ENCODE results near the gene CASTOR1.

Gene CASTOR1

DNA sequence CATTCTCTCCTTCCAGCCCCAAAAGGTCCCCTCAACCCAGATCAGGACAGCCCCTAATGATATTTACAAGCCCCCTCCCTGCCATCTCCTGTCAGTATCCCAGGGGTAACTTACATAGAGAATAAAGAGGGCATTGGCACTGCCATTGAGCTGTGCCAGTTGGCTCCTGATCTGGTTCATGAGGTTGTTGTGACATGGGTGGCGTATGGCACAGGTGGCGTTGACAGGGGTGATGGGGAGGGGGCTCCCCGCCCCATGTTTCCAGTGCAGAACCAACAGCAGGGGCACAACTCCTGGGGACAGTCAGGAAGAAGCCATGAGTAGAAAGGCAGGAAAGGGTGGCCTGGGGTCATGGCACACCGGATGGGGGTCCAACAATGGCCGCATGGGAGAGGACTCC is 44.7 kb downstream of the CASTOR1 start:
- DNase-seq (ENCODE audit: low spot score): no peak

DNA sequence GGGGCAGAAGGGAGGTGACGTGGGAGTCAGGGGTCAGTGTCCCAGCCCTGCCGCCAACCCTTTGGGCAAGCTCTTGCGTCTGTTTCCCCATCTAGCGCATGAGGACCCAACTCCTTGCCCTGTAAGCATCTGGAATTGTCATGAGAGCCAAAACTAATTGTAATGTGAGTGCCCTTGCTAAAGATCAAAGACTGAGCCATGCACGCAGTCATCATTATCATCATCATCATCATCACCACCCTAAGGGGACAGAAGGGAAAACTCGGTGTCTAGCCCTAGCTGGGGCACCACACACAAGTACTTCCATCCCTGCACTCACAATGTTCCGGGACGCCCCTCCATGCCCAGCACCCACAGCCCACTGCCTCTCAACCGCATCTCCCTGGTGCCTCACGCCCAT is 45.2 kb downstream of the CASTOR1 start:
- no peak for DNase-seq (ENCODE audit: low spot score)

DNA sequence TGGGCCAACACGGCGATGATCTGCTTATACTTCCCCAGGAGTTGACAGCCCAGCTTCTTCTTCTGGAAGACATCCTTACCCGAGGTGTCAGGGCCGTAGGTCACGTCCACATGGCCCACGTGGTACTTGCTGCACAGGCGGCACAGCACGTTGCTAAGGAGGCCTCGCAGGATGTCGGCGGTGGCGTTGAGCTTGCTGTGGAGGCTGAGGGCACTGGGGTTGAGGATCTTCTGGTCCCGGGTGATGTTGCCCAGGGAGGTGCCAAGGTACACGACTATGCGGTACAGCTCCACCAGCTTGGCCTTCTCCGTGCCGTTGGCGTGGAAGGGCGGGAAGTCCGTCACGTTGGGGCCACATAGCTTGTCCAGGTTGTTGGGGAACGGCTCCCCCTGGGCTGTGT is 45.6 kb downstream of the CASTOR1 start:
- DNase-seq (ENCODE audit: low spot score): no peak

DNA sequence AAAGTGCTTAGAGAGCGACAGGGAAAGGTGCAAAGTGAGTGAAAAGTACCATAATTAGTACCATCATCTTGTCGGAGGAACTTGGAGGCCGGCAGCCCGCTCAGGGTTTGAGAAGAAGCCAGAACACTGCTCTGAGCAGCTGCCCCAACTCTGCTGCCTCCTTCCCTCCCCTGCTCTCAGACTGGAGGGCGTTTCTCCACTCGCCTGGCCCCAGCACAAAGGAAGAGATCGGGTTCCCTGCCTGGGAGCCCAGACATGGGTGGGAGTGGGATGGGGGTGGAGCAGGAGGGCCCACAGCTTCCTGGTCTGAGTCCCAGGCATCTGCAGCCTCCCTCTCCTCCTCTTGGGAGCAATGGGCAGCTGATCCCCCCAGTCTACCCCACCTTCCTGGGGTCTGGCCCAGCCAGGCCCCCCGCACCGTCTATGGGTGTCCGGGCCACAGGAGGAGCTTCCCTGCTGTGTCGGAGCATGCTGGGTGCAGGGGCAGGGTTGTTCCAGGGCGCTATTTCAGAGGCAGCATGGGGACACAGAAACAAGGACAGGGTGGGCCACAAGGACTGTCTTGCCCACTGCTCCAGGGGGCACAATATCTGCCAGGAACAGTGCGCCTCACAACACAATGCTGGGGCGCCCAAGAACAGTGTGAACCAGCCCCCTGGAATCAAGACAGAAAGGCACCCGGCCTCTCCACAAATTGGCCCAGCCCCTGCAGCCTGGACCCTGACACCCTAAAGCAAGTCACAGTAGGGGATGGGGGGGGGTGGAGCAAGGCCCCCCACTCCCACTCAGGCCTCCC is 47.5 kb downstream of the CASTOR1 start:
- no peak for DNase-seq (ENCODE audit: low spot score)

DNA sequence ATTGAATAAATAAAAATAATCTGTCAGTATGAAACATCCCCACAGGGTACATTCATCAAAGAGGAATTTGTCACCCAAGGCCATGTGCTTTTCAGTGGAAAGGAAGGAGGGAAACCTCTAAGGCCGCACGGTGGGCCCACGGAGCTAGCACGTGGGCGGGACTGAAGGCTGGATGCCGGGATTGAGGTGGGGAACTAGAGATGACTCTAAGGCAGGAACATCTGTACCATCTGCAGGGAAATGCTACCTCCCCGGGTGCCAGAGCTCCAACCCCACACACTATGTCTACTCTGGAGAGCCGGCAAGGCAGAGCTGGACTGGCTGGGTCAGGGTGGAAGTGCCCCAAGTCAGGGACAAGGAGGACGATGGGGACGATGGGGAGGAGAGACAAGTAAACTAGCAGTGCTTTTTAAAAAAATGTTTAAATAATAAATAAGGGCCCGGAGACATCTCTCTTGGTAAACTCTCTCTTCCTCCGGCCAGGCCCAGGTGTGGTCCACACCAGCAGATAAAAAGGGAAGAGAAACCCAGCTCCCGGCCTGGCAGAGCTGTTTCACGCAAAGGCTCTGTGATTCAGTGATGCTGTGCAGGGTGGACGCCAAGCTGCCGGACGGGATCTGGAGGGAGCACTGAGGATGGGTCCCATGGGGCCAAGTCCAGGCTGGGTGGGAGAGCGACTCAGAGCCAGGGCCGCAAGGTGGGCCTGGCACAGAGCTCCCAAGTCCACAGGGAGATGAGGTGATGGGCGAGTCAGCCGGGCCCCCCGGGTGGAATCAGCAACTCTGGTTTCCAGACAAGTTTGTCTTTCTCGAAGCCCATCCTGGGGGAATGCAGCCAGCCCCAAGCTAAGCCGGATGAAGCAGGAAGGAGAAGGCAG is 48.5 kb downstream of the CASTOR1 start:
- DNase-seq (ENCODE audit: low spot score): no peak

DNA sequence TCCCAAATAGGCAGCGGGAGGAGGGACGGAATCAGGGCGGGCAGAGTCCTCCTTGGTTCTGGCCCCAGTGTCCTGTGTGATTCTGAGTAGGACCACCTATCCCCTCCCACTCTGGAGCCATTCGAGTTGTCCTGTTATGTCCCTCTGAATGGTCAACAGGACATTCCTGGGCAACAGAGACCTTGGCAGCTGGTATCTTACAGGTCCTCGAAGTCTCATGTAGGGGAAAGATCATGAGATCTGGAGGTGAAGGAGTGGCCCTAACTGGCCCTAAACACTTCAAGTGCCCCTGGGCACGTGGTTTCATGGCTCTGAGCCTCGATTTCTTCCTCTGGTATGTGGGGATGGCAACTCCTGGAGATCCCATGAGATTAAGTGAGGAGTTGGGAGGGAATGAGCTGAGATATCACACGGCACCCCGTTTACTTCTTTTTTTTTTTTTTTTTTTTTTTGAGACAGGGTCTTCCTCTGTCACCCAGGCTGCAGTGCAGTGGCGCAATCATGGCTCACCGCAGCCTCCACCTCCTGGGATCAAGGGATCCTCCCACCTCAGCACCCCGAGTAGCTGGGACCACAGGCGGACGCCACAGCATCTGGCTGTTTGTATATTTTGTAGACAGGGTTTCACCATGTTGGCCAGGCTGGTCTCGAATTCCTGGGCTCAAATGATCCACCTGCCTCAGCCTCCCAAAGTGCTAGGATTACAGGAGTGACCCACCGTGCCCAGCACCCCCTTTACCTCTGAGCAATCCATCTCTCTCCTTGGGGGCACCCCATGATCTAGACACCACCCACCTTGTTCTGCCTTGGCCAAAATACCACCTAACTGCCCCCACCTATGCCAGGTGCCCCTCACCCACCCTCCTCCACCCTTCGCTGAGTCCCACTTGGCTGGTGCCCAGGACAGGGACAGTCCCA is 49.6 kb downstream of the CASTOR1 start:
- no peak for DNase-seq (ENCODE audit: low spot score)

DNA sequence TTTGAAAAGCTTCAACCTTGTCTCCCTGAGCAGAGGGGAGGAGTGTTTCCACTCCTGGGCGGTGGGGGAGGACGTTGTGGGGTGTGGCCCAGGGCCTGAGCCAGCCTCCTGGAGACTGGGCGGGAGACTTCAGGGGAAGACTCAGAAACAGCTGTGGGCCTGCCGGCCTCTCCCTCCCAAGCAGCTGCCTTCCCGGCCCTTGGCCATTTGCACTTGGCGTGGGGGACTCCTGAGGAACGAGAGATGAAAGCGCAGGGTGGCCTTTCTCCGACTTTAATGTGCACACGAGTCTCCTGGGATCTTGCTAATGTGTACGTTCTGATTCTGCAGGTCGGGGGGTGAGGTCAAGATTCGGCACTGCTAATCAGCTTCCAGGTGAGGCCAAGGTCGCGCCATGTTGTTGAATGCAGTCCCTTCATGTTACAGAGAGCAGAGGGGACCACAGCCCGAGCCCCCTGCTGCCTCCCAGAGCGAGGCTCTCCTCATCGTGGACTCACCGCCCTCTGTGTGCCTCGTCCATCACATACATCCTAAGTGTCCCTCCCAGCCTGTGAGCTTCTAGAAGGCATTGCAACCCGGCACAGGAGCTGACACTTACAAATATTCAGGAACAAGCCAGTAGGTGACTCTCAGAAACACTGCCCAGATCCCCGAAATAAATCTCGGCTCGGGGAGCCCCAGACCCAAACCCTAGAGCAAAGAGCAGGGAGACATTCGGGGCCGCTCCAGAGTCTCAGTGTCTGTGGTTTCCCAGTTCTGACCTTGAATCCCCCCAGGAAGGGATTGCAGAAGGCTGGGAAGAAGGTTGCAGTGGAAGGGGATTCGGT is 50.4 kb downstream of the CASTOR1 start:
- DNase-seq (ENCODE audit: low spot score): no peak

DNA sequence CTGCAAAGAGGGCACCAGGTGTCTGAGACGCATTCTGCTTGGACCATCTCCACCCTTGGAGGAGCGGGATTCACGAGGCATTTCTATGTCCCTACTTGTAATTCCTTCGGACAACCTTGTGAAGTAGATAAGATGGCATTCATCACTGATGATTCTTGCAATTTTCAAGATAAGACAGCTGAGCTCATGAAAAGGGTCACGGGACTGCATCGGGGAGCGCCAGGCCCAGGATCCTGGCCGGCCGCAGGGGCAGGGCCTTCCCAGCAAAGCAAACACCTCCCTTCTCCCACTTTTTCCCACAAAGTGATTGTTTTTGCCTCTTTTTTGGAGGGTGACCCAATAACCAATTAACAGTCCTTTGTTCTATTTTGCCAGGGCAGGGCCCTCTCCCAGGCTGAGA is 51.2 kb downstream of the CASTOR1 start:
- DNase-seq (ENCODE audit: low spot score): no peak

DNA sequence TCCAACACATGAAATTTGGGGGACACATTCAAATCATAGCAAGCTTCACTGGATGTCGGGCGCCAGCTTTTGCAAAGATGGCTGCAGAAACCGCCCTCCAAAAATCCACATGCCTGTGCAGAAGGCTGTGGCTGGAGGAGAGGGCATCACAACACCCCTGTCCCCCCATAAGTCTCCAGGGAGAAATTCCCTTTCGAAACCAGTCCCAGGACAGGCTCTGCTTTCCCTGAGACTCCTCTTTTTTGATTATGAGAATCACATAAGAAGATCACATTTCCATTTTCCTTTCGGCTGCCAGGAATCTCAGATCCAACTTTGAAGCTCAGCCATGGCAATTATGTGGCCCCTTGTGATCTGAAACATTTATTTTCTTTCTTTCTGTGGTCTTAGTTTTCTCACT is 52.4 kb downstream of the CASTOR1 start:
- no peak for DNase-seq (ENCODE audit: low spot score)

DNA sequence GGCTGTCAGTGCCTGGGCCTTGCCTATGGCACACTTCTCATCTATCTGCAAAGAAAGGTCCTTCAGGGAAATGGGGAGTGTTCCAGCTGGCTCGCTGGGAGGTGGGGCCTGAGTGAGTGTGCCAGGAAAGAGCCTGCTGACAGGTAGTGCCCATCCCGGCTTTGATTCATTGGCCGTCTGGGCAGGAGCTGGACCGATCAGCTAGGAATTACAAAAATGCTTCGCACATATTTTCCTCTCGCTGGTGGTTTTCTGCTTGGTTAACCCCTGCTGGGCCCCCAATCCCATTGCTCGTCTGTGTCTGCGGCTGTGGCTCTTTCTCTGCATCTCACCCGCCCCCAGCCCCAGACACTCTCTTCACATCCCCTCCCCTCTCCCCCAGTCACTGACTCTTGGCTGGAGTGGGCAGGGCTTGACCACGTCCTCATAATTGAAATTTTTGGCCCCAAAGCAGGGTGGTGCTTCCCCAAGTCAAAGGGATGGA is 53.6 kb downstream of the CASTOR1 start:
- no peak for DNase-seq (ENCODE audit: low spot score)

Measured in pons (tissue), 1 donor.